GM18502 (cell line): Measurements from ENCODE around the gene TMEM151B.

ENCODE experiments used
- ATAC-seq: cut with Tn5 transposase; IDR thresholded peaks from one replicate; pipeline ENCODE4 v1.9.1; 2021; ENCODE audit warnings: mild to moderate bottlenecking; ENCODE audit not compliant: unreplicated experiment, poor library complexity

The TMEM151B gene

DNA sequence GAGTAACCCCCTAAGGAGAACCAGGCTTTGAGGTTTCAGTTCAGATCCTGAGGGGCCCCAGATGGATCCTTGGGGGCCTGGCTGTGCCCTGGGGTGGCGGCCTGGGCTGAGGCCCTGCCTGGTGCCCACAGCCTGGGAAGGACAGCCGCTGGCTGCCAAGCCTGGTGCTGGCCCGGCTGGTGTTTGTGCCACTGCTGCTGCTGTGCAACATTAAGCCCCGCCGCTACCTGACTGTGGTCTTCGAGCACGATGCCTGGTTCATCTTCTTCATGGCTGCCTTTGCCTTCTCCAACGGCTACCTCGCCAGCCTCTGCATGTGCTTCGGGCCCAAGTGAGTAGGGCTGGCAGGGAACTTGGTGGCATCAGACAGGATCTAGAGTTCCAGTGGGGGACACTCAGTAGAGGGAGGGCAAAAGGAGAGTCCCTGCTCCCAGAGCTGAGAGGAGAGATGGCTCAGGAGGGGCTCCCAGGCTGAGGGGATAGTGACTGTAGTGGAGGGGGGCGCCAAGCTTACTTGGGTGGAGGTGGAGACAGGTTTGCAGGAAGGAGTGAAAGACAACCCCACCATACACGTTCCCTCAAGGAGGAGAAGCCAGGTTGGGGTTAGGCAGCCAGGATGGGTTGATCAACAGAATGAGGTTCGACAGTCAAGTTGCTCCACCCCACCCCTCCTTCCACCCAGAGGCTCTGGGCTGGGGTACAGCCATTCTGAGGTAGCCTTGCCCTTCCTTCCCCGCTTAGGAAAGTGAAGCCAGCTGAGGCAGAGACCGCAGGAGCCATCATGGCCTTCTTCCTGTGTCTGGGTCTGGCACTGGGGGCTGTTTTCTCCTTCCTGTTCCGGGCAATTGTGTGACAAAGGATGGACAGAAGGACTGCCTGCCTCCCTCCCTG lies 37.3 kb upstream of the TMEM151B start:
- no peak for ATAC-seq

DNA sequence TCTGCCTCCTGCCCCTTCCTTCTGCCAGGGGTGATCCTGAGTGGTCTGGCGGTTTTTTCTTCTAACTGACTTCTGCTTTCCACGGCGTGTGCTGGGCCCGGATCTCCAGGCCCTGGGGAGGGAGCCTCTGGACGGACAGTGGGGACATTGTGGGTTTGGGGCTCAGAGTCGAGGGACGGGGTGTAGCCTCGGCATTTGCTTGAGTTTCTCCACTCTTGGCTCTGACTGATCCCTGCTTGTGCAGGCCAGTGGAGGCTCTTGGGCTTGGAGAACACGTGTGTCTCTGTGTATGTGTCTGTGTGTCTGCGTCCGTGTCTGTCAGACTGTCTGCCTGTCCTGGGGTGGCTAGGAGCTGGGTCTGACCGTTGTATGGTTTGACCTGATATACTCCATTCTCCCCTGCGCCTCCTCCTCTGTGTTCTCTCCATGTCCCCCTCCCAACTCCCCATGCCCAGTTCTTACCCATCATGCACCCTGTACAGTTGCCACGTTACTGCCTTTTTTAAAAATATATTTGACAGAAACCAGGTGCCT lies 36.6 kb upstream of the TMEM151B start:
- no peak for ATAC-seq

DNA sequence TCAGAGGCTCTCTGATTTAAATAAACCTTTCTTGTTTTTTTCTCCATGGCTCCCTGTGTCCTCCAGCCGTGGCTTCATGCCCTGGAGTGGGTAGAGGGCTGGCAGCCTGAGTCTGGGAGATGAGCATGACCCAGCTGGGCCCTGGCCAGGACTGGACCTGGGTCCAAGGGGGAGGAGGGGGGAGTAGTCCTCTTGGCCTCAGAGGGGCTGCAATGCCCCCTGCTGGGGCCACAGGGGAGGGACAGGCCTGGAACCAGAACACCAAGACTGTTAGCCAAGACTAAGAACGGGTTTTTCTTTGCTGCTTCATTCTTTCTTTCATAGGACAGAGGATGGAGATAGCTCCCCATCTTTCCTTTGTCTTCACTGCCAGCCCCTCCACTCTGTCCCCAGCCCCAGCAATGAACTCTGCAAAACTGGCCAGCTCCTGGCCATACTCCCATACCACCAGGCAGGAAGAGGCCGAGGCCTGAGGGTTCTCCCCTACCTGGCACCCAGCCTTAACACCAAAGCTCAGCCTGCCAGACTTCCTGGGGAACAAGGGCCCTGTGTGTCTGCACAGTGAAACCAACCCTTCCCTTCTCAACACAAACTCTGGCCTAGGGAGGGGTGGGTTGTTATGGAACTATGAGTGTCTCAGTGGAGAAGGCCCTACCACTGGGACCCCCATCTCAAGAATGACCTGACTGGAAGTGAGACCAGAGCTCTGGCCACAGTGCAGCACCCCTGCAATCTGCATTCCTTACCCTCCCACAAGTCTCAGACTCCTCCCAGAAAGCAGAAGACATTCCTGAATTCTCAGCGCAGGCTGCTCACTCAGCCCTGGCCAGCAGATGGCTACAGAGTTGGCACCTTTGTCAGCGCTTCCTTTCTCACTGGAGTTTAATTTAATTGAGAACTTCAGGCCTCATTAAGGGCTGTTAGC lies 35.9 kb upstream of the TMEM151B start:
- ATAC-seq: no peak

DNA sequence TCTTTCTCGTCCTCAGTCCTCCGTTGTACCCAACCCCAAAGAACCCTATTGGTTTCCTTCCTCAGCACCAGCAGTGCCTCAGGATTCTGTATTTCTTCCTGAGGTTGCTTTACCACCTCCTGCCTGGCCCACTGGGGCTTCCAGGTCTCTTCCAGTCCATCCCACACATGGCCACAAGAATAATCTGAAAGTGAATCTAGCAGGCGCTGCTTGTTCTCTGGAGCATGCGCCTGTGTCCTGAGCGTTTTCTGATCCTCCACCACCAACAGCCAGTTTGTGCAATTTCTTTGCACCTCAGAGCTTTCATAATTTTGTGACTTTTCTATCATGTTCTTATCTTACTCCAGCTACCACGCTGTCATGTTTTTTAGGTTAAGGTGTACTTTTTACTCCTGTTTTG lies 35.0 kb upstream of the TMEM151B start:
- no peak for ATAC-seq

DNA sequence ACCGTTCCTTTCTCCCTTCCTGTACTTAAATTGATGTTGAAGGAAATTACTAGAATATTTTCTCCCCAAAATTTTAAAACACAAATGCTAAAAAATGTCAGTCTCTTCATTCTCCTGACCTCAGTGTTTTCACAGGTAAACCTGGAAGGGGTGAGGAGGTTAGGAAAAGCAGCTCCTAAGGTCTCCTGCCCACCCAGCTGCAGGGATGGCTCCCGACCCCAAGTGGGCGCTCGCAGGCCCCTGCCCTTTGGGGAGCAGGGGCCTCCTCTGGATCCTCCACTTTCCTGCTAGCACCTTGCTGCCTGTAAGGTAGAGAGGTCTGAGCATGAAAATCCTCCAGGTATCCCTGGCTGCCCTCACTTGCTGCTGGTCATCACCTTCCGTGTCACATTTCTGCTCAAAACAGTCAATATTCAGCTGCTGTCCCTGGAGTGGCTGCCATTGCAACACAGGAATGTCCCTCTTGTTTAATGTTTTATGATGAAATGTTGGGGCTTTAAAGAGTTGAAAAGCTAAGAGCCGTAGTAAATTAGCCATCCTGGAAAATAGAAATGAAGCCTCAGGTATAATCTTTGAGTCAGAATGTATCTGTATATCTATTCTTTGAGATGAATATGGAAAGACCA lies 34.2 kb upstream of the TMEM151B start:
- no peak for ATAC-seq

DNA sequence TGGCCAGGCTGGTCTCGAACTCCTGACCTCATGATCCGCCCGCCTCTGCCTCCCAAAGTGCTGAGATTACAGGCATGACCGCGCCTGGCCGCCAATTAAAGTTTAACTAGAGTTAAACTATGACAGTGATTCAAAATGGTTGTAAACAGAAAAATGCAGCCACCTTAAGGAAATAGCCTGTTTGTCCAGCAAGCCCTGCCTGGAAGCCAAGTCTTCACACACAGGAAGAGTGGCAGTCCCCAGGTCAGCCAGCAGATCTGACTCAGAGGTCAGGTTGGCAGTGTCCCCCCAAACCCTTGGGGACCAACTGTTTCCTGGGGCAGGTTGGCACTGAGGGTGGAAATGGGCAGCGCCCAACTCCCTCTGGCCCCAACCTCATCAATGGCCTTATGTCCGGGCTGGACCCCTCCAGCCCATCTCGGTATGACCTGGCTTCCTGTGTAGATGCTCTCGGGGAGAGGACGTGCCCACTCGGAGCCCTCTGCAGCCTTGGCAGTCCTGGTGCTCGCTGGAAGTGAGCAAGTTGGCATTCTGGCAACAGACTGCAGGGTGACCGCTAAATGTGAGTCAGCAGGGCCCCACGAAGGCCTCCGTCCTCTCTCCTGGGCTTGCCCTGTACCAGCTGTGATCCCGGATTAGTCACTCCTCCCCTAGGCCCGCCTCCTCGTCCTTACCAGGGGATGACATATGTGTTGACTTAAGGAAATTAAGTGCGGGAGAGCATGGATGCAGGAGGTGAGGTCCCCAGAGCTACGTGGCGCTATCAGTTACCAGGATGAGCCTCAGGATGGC lies 33.0 kb upstream of the TMEM151B start:
- peak; percentile 62 for ATAC-seq

DNA sequence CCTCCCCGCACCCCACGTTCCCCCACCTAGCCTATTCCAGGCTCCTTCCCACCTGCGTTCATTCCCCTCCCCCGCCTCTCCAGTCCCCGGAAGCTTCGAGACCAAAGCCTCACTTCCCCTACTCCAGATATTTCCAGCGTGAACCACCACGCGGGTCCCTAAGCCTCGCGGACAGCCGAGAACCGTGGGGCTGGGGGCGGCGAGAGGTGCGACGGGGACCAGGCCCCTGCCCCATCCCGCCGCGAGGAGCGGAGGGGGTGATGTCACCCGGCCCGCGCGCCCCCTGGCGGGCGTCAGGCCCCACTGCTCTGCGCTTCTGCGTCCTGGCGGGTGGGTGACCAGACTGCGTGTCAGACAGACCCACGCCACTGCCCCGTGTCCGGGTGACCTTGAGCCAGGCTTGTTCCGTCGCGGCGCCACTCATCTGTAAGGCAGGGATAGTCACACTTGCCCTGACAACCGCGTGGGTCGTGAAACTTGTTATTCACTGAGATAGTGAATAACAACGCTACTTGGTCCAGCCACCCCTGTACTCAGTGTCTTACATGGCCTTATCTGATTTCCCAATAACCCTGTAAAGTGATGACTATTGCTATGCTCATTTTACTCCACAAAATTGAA lies 32.3 kb upstream of the TMEM151B start:
- peak; percentile 81 for ATAC-seq

DNA sequence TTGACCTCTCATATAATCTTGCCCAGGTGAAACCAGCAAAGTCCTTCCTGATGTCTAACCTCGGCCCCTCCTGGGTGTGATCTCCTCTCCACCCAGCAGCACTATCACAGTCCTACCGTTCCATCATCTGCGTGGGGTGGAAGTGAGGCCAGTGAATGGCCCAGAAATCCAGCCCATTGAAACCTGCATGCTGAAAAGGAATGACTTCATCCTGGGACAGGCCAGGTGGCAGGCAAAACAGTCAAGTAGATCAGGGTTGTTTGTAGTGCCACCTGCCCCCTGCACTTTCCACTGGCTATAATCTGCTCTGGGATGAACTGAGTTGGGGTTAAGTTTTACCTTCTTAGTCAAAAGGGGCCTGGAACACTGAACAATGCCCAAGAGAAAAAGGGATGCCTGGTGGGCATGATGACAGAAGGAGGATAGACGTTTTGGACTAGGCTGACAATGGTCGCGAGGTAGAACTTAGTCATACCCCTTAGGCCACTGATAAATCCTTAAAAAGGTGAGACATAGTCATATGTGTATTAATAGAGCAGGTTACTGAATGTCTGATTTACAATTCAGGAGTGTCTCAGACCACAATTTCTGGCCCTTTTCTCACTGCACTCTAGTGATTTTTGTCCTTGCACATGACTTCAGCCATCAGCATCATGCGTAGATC lies 31.4 kb upstream of the TMEM151B start:
- no peak for ATAC-seq

DNA sequence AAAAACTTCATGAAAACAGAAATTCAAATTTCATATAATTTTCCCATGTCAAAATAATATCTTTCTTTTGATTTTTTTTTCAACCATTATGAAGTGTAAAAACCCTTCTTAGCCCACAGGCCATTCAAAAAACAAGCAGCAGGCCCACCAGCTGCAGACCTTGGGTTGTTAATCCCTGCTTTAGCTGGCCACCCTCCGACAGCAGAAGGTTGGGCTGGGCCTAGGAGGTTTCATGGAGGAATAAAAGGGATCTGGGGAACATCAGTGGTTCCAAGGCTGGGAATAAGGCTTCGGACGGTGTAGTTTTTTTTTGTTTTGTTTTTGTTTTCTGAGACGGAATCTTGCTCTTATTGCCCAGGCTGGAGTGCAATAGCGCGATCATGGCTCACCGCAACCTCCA lies 26.9 kb upstream of the TMEM151B start:
- ATAC-seq: no peak

DNA sequence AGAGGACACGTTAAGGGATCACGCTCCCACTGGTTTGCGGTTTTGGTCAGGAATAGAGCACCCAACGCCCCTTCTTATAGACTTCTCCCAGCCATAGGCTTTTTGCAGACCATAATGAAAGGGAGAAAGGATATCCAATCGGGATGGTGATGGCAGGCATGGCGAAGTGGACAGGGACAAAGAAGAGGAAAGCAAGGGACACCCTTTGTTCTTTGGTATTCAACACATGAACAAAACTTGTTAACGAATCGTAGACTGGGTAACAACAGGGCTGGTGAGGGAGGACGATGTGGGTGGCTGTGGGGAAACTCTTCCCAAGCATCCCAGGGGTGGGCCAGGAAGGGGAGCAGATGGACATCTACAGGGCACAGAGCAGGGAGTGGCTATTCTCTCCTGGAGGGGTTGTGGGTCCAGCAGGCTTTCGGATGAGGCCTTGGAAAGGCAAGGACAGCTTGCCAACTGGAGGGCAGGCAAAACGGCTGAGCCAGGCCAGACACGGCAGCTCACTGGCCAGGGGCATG lies 24.8 kb upstream of the TMEM151B start:
- ATAC-seq: no peak

DNA sequence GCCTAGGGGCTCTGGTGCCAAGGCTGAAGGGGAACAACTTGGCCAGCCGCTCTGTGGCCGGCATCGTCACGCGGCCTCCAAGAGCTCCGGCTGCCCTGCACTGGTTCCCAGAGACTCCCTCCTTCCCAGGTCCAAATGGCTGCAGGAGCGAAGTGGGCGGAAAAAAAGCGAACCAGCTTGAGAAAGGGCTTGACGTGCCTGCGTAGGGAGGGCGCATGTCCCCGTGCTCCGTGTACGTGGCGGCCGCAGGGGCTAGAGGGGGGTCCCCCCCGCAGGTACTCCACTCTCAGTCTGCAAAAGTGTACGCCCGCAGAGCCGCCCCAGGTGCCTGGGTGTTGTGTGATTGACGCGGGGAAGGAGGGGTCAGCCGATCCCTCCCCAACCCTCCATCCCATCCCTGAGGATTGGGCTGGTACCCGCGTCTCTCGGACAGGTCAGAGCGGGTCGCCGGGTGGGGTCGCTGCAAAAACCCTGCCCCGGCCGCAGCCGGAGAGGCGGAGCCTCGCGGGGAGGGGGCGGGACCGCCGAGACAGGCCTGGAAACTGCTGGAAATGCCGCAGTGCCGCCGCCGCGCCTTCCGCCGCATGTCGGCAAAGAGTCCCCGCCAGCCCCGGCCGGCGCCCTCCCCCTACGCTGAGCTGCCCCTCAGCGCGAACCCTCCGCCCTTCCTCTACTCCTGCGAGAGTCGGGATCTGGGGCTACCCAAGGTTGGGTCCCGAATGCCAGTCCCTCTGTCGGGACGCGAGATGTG lies 24.2 kb upstream of the TMEM151B start:
- ATAC-seq: peak; percentile 51

DNA sequence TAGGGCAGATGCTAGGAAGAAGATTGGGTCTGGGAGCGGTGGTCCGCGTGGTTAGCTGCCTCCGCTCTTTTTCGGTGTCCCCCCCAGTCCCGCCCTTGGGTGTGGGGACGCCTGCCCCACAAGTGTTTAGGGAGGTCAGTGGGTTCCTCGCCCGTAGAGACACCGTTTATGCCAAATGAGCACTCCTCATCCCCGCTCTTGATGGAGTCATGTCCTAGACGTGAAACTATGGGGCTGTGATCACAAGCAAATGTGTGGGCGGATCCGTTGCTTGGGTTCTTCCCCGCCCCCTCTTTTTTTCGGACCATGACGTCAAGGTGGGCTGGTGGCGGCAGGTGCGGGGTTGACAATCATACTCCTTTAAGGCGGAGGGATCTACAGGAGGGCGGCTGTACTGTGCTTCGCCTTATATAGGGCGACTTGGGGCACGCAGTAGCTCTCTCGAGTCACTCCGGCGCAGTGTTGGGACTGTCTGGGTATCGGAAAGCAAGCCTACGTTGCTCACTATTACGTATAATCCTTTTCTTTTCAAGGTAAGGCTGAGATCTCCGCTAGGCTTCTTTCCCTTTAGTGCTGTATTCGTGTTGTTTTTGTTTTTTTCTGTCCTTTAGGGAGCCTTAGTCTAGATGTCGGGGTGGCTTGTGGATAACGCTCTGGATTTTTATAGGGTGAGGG lies 23.4 kb upstream of the TMEM151B start, which contains the start of gene HSP90AB1:
Gene HSP90AB1 (plus strand): TSS at position 439 of the 675 bp plus-strand sequence. CDS start 1,529 bp downstream, outside the sequence.
- peak; percentile 66 for ATAC-seq

DNA sequence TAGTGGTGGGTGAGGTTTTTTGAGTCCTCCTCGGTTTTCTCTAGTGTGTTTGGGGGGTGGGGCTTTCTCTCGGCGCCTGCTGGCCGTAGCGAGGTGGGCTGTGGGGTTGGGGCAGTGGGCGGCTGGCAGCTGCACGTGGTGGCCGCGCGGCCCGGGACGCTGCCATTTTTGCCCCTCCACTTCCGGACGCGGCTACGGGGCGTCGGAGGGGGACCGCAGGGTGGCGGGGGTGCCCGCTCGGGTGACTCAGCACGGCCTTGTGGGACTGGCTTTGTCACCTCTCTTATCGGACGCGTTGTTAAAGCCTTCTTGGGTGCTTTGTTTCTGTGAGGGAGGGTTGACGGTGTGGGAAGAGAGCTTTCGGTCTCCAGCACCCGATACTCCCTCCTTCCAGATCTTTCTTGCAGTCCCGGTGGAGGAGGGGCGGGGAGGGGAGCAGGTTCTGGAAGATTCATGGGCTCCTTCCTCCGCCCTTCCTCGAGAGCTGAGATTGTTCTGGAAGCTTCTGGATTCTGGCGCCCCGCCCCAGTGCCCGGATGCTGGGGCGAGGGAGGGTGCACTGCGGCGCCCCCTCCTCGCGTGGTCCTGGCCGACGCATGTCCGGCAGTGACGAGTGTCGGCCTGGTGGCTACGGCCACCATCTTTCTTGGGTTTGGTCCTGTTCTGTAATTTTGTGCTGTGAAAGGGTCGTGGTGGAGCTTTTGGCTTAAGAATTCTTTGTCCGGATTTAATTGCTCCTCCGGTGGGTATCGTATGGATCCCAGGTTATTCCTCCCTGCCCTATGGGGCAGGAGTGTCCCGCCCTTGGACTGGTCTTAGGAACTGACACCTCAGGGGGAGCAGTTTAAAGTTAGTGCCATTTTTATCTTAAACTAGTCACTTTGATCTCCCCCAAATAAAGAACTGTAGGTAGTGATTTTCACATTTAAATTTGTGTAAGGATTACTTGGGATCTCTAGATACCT lies 22.6 kb upstream of the TMEM151B start:
- ATAC-seq: peak; percentile 27

DNA sequence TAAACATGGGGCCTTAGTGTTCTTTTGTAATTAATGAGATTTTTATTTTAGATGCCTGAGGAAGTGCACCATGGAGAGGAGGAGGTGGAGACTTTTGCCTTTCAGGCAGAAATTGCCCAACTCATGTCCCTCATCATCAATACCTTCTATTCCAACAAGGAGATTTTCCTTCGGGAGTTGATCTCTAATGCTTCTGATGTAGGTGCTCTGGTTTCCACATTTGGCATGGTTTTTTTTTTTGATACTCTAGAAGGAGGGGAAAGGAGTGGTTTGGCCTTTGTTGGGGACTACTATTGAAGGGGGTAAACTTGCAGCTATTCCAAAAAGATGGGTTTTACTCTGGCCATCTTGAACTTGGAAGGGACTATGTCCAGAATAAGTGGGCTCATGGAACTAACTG lies 21.7 kb upstream of the TMEM151B start:
- ATAC-seq: no peak

DNA sequence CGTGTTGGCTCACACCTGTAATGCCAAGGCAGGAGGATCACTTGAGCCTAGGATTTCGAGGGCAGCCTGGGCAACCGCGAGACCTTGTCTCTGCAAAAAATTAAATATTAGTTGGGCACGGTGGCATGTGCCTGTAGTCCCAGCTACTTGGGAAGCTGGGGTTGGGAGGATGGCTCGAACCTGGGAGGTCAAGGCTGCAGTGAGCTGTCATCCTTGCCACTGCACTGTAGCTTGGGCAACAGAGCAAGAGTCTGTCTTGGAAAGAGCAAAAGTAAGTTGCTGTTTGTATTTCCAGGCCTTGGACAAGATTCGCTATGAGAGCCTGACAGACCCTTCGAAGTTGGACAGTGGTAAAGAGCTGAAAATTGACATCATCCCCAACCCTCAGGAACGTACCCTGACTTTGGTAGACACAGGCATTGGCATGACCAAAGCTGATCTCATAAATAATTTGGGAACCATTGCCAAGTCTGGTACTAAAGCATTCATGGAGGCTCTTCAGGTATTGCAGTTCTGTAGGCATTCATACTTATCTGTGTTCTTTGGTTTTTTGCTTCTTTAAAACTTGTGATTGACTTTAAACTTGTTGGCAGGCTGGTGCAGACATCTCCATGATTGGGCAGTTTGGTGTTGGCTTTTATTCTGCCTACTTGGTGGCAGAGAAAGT lies 21.0 kb upstream of the TMEM151B start:
- no peak for ATAC-seq
